HG02798 (cell line): ENCODE results near the gene LYRM1.
"Not testable (repeated sequence)": the region's sequence is repeated elsewhere in the genome, so short reads cannot be mapped to it uniquely, and the experiment has no call there.

ENCODE experiments used
- ATAC-seq: cut with Tn5 transposase; IDR thresholded peaks from one replicate; pipeline ENCODE4 v1.9.1; 2021; ENCODE audit warnings: mild to moderate bottlenecking; ENCODE audit not compliant: unreplicated experiment, poor library complexity

LYRM1 gene

DNA sequence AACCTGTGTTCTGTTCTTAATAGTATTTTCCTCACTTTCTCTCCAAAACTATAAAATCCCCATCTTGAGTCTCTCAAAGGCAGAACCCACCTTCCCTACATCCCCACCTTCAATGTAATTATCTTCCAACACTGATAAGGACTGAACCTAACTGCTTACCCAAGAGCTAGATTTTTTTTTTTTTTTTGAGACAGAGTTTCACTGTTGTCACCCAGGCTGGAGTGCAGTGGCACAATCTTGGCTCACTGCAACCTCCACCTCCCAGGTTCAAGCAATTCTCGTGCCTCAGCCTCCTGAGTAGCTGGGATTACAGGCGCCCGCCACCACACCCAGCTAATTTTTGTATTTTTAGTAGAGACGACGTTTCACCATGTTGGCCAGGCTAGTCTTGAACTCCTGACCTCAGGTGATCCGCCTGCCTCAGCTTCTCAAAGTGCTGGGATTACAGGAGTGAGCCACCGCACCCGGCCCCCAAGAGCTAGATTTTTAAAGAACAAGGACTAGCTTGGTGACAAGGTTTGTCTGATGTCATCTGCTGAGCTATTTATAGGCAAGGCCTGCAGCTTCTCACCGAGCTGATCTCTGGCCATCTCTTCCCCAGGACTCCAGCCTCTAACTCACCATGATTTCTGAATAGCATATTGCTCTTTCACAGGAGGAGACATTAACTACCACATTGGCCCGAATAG lies 29.2 kb downstream of the LYRM1 start:
- not testable (repeated sequence) for ATAC-seq

DNA sequence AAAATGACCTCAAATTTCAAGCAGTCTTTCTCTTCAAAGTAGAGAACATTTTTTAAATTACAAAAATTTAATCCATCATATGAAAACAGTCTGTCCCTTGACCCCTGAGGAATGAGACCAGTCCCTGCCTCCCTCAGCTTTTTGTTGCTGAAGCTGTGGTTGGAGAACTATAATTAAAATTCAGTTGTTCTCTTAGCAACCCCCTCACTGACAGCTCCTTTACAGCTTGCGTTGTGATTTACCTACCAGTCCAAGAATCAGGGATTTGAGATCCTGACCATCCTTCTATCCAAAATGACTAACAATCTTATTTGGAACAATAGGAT lies 29.8 kb downstream of the LYRM1 start:
- ATAC-seq = no peak

DNA sequence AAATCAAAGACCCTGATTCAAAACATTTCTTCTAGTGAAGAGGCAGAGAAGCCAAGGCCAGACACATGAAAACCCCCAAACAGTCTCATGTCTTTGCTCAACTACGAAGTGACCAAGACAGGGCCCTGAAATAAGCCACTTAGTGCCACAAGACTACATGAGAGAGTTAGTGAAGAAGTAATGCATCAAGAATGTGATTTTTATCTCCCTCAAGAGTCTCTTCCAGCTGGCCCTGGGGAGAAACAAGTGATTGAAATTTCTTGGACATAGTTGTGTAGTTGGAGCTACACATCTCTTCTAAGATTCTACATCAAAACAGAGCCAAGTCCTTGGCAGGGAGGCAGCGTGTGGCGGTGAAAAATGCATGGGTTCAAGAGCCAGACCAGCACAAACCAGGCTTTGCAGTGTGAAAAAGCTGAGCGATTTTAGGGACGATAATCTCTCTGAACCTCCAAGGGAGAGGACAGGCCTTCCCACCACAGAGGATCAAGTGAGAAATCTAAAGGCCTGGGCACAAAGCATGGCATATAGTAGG lies 30.6 kb downstream of the LYRM1 start:
- no peak for ATAC-seq

- ATAC-seq = no peak
These were observed 33.0 kb downstream of the LYRM1 start for GRCh38 chr16:20933589-20933988.

GRCh38 chr16:20937736-20938135 lies 37.2 kb downstream of the LYRM1 start:
- no peak for ATAC-seq

- no peak for ATAC-seq
These were observed 37.9 kb downstream of the LYRM1 start for GRCh38 chr16:20938426-20938825.

GRCh38 chr16:20939611-20940010 lies 39.0 kb downstream of the LYRM1 start:
- ATAC-seq = no peak

GRCh38 chr16:20940871-20941635 lies 40.5 kb downstream of the LYRM1 start:
- no peak for ATAC-seq

- no peak for ATAC-seq
These were observed 41.0 kb downstream of the LYRM1 start for GRCh38 chr16:20941636-20941926.

- no peak for ATAC-seq
These were observed 41.7 kb downstream of the LYRM1 start for GRCh38 chr16:20942256-20942655.

DNA sequence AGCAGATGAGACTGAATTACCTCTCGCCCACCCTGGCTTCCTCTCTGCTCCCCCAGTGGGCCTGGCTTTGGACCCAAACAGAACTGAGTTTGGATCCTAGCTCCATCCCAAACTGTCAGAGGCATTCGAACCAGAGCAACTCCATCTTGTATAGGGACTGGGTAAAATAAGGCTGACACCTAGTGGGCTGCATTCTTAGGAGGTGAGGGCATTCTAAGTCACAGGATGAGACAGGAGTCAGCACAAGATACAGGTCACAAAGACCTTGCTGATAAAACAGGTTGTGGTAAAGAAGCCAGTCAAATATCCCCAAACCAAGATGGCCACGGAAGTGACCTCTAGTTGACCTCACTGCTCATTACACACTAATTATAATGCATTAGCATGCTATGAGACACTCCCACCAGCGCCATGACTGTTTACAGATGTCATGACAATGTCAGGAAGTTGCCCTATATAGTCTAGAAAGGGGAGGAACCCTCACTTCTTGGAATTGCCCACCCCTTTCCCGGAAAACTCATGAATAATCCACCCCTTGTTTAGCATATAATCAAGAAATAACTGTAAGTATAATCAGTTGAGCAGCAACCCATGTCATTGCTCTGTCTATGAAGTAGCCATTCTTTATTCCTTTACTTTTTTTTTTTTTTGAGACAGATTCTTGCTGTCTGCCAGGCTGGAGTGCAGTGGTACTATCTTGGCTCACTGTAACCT lies 44.4 kb downstream of the LYRM1 start:
- ATAC-seq = no peak

DNA sequence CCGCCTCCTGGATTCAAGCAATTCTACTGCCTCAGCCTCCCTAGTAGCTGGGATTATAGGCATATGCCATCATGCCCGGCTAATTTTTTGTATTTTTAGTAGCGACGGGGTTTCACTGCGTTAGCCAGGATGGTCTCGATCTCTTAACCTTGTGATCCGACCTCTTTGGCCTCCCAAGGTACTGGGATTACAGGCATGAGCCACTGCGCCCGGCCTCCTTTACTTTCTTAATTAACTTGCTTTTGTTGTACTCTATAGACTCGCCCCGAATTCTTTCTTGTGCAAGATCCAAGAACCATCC lies 45.0 kb downstream of the LYRM1 start:
- not testable (repeated sequence) for ATAC-seq

DNA sequence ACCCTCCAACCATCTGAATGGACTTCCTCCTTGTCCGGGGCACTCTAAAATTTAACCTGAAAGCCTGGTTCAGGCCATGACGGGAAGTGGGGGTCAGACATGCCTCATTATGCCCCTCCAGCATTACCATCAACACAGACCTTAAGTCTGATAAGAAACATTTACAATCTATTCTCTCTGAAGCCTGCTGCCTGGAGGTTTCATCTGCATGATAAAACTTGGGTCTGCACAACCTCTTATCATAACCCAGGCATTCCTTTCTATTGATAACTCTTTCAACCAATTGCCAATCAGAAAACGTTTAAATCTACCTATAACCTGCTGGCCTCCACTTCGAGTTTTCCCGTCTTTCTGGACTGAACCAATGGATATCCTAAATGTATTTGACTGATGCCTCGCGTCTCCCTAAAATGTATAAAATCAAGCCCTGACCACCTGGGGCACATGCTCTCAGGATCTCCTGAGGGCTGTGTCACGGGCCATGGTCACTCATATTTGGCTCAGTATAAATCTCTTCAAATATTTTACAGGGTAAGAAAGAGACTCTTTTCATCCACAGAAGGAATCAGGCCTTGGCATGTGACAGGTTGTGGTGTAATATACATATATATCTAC lies 45.6 kb downstream of the LYRM1 start:
- ATAC-seq = no peak

GRCh38 chr16:20948444-20948843 lies 47.9 kb downstream of the LYRM1 start:
- no peak for ATAC-seq

GRCh38 chr16:20949660-20950059 lies 49.1 kb downstream of the LYRM1 start:
- ATAC-seq = no peak

DNA sequence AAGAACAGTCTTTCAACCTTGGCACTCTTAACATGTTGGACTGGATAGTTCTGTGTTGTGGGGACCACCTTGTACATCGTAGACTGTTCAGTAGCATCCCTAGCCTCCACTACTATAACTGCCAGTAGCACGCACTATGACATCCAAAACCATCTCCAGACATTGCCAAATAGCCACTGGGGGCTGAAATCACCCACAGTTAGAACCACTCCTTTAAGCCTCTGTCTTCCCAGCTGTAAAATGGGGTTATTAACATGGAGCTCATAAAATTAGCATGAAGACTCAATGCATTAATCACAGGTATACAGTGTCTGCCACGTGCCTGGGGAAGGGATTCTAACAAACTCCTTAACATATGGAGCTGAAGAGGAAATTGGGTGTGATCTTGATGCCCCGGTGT lies 49.7 kb downstream of the LYRM1 start:
- ATAC-seq = no peak

DNA sequence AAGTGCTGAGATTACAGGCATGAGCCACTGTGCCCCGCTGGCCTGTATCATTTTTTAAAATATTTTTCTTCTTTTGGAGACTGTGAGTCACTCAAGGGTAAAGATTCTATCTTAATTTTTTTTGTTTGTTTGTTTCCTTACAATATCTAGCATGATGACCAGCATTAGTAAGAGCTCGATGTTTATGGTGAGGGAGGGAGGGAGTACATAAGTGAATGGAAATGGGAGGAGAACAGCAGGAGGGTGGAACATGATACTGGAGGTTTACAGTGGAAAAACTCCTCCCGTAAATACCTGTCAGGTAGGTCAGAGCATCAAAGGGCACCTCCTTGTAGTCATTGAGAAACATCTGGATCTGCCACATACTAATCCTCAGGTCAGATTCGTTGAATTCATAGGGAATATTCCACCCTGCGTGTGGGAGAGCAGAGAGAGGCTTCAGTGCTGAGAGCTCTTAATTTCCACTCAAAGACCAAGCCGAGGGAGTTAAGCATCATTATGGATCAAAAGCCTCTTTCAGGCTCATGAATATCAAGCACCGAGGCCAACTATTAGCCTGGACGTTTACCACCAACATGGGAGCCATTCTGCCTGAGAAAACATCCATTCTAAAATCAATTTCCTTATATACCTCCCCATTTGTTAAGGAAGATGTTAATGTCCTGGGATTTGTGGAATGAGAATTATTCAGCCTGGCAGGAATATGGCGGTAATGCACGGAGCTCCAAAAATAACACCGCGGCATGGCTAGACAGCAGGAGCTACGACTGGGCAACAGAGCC lies 51.8 kb downstream of the LYRM1 start:
- no peak for ATAC-seq

DNA sequence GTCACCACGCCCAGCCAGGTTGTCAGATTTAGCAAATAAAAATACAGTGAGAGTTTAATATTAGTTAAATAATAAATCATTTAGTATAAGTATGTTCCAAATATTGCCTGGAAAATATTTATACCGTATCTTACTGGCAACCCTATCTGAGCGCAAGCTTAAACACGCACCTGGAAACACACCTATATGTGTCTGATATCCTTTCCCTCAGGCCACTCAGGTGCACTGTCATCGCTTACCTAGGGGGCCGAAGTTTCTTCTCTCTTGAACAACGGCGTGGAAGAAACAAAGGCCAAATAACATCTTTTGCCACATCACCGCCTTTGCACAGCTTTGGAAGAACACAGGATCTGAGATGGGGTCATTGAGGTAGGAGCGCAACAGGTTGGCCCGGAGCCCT lies 54.0 kb downstream of the LYRM1 start:
- no peak for ATAC-seq

DNA sequence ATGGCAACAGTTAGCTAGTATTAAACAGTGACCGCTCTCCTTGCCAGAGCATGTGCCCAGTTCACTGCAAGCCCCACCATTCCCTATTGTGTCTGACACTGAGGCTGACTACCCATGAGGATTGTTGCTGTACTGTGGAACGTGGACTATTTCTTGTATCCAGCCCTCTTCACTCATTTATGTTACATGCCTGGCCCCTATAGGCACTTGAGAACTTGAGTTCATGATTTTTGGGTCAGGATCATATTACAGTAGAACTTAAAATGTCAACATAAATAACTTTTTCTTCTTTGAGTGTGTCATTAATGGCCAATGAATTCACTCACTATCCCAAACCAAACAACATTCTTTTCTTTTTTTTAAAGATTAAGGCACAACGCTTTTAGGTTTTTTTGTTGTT lies 55.7 kb downstream of the LYRM1 start:
- ATAC-seq = no peak

GRCh38 chr16:20957153-20957552 lies 56.6 kb downstream of the LYRM1 start:
- no peak for ATAC-seq
